Brain pericyte (primary cell): Measurements from ENCODE around the gene TMEM33.

Source experiments
- DNase-seq: peaks from one replicate; pipeline ENCODE4 v3.0.0-alpha.2; 2012; ENCODE audit warnings: low read depth, low spot score

TMEM33 gene

DNA sequence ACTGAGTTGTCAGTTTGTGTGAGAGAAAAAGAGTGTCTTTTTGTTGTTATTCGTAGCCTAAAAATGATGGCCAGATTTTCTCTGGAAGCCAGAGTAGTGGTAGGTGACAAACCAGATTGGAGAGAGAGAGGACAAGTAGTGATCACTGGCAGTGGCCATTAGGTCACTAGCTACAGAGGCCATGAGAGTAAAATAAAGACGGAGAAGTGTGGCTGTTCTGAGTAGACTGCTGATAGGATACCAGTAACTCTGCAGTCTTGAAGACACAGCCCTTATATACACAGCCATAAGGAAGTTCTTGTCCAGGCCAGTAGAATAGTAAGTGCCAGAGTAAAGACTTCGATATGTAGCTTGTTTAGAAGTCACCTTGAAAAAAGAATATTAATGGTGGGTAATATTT lies 62.8 kb downstream of the TMEM33 start:
- no peak for DNase-seq

DNA sequence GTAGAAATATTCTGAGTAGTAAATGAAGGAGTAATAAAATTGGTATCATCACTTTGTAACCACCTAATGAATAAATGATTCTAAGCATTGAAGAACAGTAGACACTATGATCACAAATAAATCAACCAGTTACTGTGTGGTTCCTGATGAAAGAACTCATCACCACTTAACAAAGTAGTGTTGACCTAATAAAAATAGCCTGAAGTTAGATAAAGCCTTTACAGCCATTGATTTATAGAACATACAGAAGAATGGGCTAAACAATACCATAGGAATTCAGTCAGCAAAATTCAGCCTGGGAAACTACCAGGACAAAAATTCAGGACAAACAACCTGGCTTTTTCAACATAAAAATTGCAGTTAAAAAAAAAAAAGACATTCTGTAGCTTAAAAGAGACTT lies 64.1 kb downstream of the TMEM33 start:
- DNase-seq = no peak

DNA sequence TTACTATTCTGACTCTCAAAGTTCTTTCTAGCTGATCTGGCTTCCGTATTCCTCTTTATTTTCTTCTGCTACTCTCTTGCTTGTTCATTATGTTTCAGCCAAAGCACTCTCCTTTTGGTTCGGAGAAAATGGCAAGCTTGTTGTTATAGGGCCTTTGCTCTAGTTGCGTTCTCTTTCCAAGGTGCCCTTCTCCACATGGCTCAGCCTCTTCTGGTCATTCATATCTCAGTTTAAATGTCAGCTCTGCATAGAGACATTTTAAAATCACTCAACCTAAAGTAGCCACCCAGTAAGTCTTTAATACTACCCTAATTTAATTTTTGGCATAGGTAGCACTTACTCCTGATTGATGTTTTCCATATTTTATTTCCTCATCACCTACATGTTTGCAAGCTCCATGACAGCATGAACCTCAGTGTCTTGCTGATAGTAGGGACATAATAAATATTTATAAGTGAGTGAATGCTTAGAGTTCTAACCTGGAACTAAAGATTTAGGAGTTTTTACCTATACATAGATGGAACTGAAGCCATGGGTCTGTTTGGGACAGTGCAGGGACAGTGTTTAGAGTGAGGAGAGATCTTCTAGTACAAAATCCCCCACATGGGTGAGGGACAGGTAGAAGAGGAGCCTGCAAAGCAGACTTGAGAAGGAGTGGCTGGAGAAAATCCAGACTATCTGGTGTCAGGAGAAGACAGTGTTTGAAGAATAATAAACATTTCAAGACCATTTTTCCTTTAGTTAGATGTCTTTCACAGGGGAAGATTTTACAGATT lies 73.0 kb downstream of the TMEM33 start:
- no peak for DNase-seq
